NOMO-1 (cell line): ENCODE measurements around the gene BCL2L2.
"Not testable (repeated sequence)": the region's sequence is repeated elsewhere in the genome, so short reads cannot be mapped to it uniquely, and the experiment has no call there.

ENCODE experiments used
- DNase-seq, 2 experiments: peaks; one replicate each; lab custom pipeline; 2025; ENCODE audit not compliant: unreplicated experiment in 2 of 2; lab: John Stamatoyannopoulos, UW

The BCL2L2 gene

GRCh38 chr14:23322568-23323517 lies 16.2 kb downstream of the BCL2L2 start:
- DNase-seq: peak in 1 of 2 experiments; percentile 14

- DNase-seq: no peak
Observed at GRCh38 chr14:23323838-23324454, 17.3 kb downstream of the BCL2L2 start.

- no peak for DNase-seq
Observed at GRCh38 chr14:23324455-23324846, 17.8 kb downstream of the BCL2L2 start.

GRCh38 chr14:23324993-23325392 lies 18.4 kb downstream of the BCL2L2 start:
- no peak for DNase-seq

GRCh38 chr14:23325746-23326145 lies 19.1 kb downstream of the BCL2L2 start:
- not testable (repeated sequence) for DNase-seq

GRCh38 chr14:23326491-23327332 lies 20.1 kb downstream of the BCL2L2 start:
- no peak for DNase-seq

GRCh38 chr14:23327947-23328744 lies 21.5 kb downstream of the BCL2L2 start:
- peak; percentile 50 to 63 for DNase-seq

- DNase-seq: no peak
Observed at GRCh38 chr14:23335623-23336022, 29.0 kb downstream of the BCL2L2 start.

- DNase-seq: no peak
Observed at GRCh38 chr14:23339506-23340268, 33.1 kb downstream of the BCL2L2 start.

GRCh38 chr14:23344481-23344880 lies 37.8 kb downstream of the BCL2L2 start:
- DNase-seq: no peak

GRCh38 chr14:23345987-23346692 lies 39.5 kb downstream of the BCL2L2 start:
- DNase-seq: no peak

GRCh38 chr14:23346693-23347405 lies 40.2 kb downstream of the BCL2L2 start:
- no peak for DNase-seq

GRCh38 chr14:23347406-23348296 lies 41.0 kb downstream of the BCL2L2 start:
- DNase-seq: no peak

GRCh38 chr14:23348297-23348655 lies 41.6 kb downstream of the BCL2L2 start:
- no peak for DNase-seq

- DNase-seq: no peak
Observed at GRCh38 chr14:23349156-23349845, 42.7 kb downstream of the BCL2L2 start.

GRCh38 chr14:23351681-23352505 lies 45.3 kb downstream of the BCL2L2 start:
- DNase-seq: no peak
